ENCODE data around the gene DENND4C. TPM values are rescaled to one million over a fixed set of nuclear protein-coding genes. Genes with fewer than 3 reads are reported as not detected.
A peak's percentile ranks its signal among the peaks of the same experiment; 100 is the strongest.

The DENND4C gene
- total RNA-seq = 27.1 and 33.4 TPM in 2 replicates

- POLR2A ChIA-PET = interaction anchor here (0.6 to 4.1 kb wide), 12 partner anchors 10 to 1480 kb away, joined by 3 to 31 read pairs (median 5); partner anchors contain the start of genes RPS6 and RRAGA
- H3K4me1 Mint-ChIP-seq = peaks cover 10% of the 10 kb centered on the region
Measured at GRCh38 chr9:19230355-19231125, at the start of gene DENND4C. DENND4C (plus strand) TSS chr9:19230693; CDS start chr9:19276175, 45,482 bp downstream.

DNA sequence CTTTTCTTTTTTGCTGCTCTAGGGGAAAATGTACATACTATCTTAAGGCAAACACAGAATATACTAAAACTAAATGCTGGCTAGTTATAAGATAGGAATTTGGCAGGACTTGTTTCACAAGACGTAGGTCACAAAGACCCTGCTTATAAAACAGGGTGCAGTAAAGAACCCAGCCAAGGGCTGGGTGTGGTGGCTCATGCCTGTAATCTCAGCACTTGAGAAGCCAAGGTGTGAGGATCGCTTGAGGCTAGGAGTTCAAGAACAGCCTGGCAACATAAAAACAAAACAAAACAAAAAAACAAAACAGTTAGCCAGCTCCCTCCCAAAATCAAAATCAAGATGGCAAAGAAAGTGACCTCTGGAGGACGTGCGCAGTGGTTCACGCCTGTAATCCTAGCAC is 49.5 kb upstream of the DENND4C start:
- POLR2A ChIA-PET = interaction anchor here (1.0 kb wide), 1 partner anchor 199 kb away, joined by 3 read pairs; the partner anchor contains the start of gene RPS6
- H3K27me3 Mint-ChIP-seq = no peaks in the 10 kb centered on the region
- no peaks in the 10 kb centered on the region for H3K36me3 Mint-ChIP-seq (ENCODE audit: low read depth)
- ATAC-seq (ENCODE audit: low read depth) (no peak), DNase-seq (no peak)
- H3K27ac Mint-ChIP-seq = no peak overlapping the region
- H3K9me3 Mint-ChIP-seq = no peaks in the 10 kb centered on the region
- CTCF ChIA-PET = no interaction called here
- H3K4me3 Mint-ChIP-seq = no peak overlapping the region
- no peak for TF ChIP-seq CTCF (IDR thresholded peaks at IDR 0.05)
- H3K4me1 Mint-ChIP-seq = peaks cover 10% of the 10 kb centered on the region
- intact Hi-C loops (cut with micrococcal nuclease) = loop anchor here (5.0 kb wide), 1 partner anchor 196 kb away; no protein-coding TSS in a partner anchor

More at GRCh38 chr9:19230355-19231125, at the start of gene DENND4C:
- ATAC-seq (ENCODE audit: low read depth) (peak; percentile 72), DNase-seq (peak; percentile 76)
- Mint-ChIP-seq H3K36me3 (ENCODE audit: low read depth) (no peaks in the 10 kb centered on the region), H3K4me3 (no peak within 1 kb of the TSS), H3K27ac (peak within 1 kb of the TSS; percentile 81), H3K9me3 (no peaks in the 10 kb centered on the region), H3K27me3 (no peaks in the 10 kb centered on the region)
- intact Hi-C loops (cut with micrococcal nuclease) = loop anchor here (1.0 to 5.0 kb wide), 10 partner anchors 46 to 1450 kb away; partner anchors contain the start of genes HAUS6, MLLT3, PLIN2 and RPS6
- CTCF ChIA-PET = interaction anchor here (1.2 to 1.5 kb wide), 2 partner anchors 56 to 182 kb away, joined by 3 to 6 read pairs; partner anchors contain the start of gene RRAGA
- no peak for TF ChIP-seq CTCF (IDR thresholded peaks at IDR 0.05)

GRCh38 chr9:19181561-19181960 is 48.9 kb upstream of the DENND4C start:
- Mint-ChIP-seq H3K27ac (no peak overlapping the region), H3K27me3 (no peaks in the 10 kb centered on the region), H3K36me3 (ENCODE audit: low read depth) (no peaks in the 10 kb centered on the region), H3K4me1 (peaks cover 10% of the 10 kb centered on the region), H3K9me3 (no peaks in the 10 kb centered on the region), H3K4me3 (no peak overlapping the region)
- intact Hi-C loops (cut with micrococcal nuclease) = loop anchor here (5.0 kb wide), 1 partner anchor 196 kb away; no protein-coding TSS in a partner anchor
- POLR2A ChIA-PET = interaction anchor here (1.0 kb wide), 1 partner anchor 199 kb away, joined by 3 read pairs; the partner anchor contains the start of gene RPS6
- DNase-seq = no peak
- no peak for TF ChIP-seq CTCF (IDR thresholded peaks at IDR 0.05)
- ATAC-seq (ENCODE audit: low read depth) = no peak
- CTCF ChIA-PET = no interaction called here

- intact Hi-C loops (cut with micrococcal nuclease) = loop anchor here (1.0 to 5.0 kb wide), 3 partner anchors 10 to 193 kb away; partner anchors contain the start of gene DENND4C
- Mint-ChIP-seq H3K9me3 (no peaks in the 10 kb centered on the region), H3K36me3 (ENCODE audit: low read depth) (no peaks in the 10 kb centered on the region), H3K4me1 (peaks cover 10% of the 10 kb centered on the region), H3K27ac (peak overlapping the region; percentile 94), H3K4me3 (peak overlapping the region; percentile 46), H3K27me3 (no peaks in the 10 kb centered on the region)
- ChIA-PET CTCF (interaction anchor here (0.7 to 2.6 kb wide), 4 partner anchors 10 to 280 kb away, joined by 4 to 8 read pairs (median 4); partner anchors contain the start of gene RRAGA), POLR2A (interaction anchor here (0.9 to 3.1 kb wide), 4 partner anchors 46 to 196 kb away, joined by 3 to 19 read pairs (median 10); partner anchors contain the start of genes DENND4C, RPS6 and RRAGA)
- DNase-seq (peak; percentile 26), ATAC-seq (ENCODE audit: low read depth) (peak; percentile 98)
- TF ChIP-seq CTCF (IDR thresholded peaks at IDR 0.05) = no peak
Measured at GRCh38 chr9:19184144-19184917, 46.2 kb upstream of the DENND4C start.
